Heart left ventricle (tissue), 13 donors: Measurements from ENCODE around the gene SMIM1.

Experiments
- CTCF ChIP-seq, 12 donors: fragments of 200-600 bp; sonication (generic) in 4 of 12; IDR thresholded peaks; one replicate each; pipeline versions ENCODE4 v1.5.0 to v1.8.0; 2018 to 2022; ENCODE audit warnings: antibody characterized with exemption in 12 of 12, mild to moderate bottlenecking in 5 of 12
- POLR2A ChIP-seq, 2 donors: fragments of 450-650 bp; IDR thresholded peaks; one replicate each; pipeline ENCODE4 v1.6.1; 2017; ENCODE audit warnings: antibody characterized with exemption in 2 of 2, mild to moderate bottlenecking in 2 of 2, moderate library complexity in 2 of 2
- donor health status: ischemic (EF 13 %, LVEDD 7.1; RV severe dilation, severe dysfunction).
- donor health status: DM: no; HTN: yes; CAD: no.
- donor health status: DM: no; HTN: no; CAD: no.
- donor health status: ischemic (EF 25% LVEDD 6.9; RV normal size, moderate dysfunction).
- donor health status: ischemic (EF 25% LVEDD 5.7; RV mildly dilated, moderate dysfunction).
- donor health status: ischemic (EF 35%, LVEDD 5.7; RV mildly dilated, moderate dysfunction).
- donor health status: nonischemic (EF 11% LVEDD 7.7; RV severe dilation, severe dysfunction).
- donor health status: DM: yes; HTN: yes; CAD: no.
- donor health status: PGD.
- donor health status: ischemic (EF 29% LVEDD 5.4; RV normal size, mild dysfunction).
- donor health status: nonischemic (EF 23%, LVEDD 6.1; RV moderate dilation, normal function).

- TF ChIP-seq POLR2A (IDR thresholded peaks at IDR 0.05) (no peak), CTCF (IDR thresholded peaks at IDR 0.05) (no peak)
Observed at GRCh38 chr1:3743826-3744225, 28.7 kb upstream of the SMIM1 start.
